GM11168 (cell line): ENCODE results near the gene RANBP10.

Experiments used
- in situ Hi-C: fragments of 300-500 bp; cut with MboI; formaldehyde crosslinking; loops from one replicate; pipeline ENCODE4 v1.12.0; 2022; ENCODE audit warnings: low sequenced_read_pairs; ENCODE audit not compliant: unreplicated experiment

RANBP10 gene

GRCh38 chr16:67683767-67684166 lies 122.6 kb downstream of the RANBP10 start:
- in situ Hi-C loops: no loop called here

GRCh38 chr16:67679935-67680897 lies 126.1 kb downstream of the RANBP10 start:
- in situ Hi-C loops: no loop called here

- in situ Hi-C loops: no loop called here
Observed at GRCh38 chr16:67678354-67679023, 127.9 kb downstream of the RANBP10 start.

- in situ Hi-C loops: no loop called here
Observed at GRCh38 chr16:67677712-67678111, 128.6 kb downstream of the RANBP10 start.

GRCh38 chr16:67676939-67677338 lies 129.4 kb downstream of the RANBP10 start:
- in situ Hi-C loops: no loop called here

- in situ Hi-C loops: no loop called here
Observed at GRCh38 chr16:67676516-67676915, 129.8 kb downstream of the RANBP10 start.

GRCh38 chr16:67675999-67676398 lies 130.4 kb downstream of the RANBP10 start:
- in situ Hi-C loops: no loop called here

- in situ Hi-C loops: no loop called here
Observed at GRCh38 chr16:67675579-67675935, 130.8 kb downstream of the RANBP10 start.

- in situ Hi-C loops: no loop called here
Observed at GRCh38 chr16:67674851-67675578, 131.3 kb downstream of the RANBP10 start.

GRCh38 chr16:67673712-67674580 lies 132.4 kb downstream of the RANBP10 start:
- in situ Hi-C loops: no loop called here
